ENCODE data around the gene VCAN.

VCAN gene

DNA sequence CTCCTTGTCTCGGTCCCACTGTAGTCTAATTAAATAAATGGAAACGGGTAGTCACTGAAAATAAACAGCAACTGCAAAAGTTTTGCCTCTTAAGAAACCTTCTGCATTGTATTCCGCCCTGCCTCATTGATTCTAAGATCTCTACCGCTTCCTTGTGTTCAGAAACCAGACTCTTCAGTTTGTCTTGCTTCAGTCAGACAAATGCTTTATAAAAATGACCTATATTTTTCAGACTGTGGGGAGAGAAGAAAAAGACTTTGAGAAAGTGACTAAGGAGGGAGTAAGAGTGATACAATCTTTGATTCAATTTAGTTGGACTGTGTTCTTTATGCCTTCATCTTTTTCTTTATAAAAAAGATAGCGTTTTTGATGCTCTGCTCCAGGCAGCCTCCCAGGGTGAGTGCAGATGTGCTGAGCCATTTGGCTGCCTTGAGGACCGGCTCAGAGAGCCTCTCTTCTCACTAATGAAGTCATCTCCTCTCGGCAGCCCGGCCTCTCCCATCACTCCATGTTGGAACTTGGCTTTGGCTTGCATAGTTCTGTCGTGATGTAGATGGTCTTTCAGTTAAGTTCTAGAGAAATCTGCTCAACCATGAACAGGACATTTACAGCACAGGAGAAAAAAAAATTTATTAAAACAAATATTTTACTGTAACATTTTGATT, 4.0 kb upstream of the VCAN start:
- ChIA-PET CTCF (interaction anchor here (0.6 to 1.0 kb wide), 2 partner anchors 36 to 1338 kb away, joined by 3 read pairs; no protein-coding TSS in a partner anchor), POLR2A (no interaction called here)
- TF ChIP-seq ZSCAN23 (tag by site-specific recombination; IDR thresholded peaks at IDR 0.05) (no peak), ZNF132 (tag by site-specific recombination; IDR thresholded peaks at IDR 0.05; ENCODE audit: borderline replicate concordance) (no peak), ZNF521 (tag by site-specific recombination; IDR thresholded peaks at IDR 0.05) (no peak)
- Histone ChIP-seq H3K36me3 (ENCODE audit: control insufficient read depth in 2 of 2, insufficient read depth in 1 of 2, low read length in 2 of 2) (no peaks in the 10 kb centered on the region), H3K4me3 (ENCODE audit: low read depth, low read length) (no peak overlapping the region), H3K27ac (ENCODE audit: extremely low read depth, low read depth, low read length) (no peak overlapping the region), H3K9me3 (ENCODE audit: control insufficient read depth, insufficient read depth, low read depth, low read length) (no peaks in the 10 kb centered on the region), H3K4me1 (ENCODE audit: control insufficient read depth, insufficient read depth, low read length) (0 out of 2 replicates have a peak, but pooled peaks cover 3% of the 10 kb centered on the region)

DNA sequence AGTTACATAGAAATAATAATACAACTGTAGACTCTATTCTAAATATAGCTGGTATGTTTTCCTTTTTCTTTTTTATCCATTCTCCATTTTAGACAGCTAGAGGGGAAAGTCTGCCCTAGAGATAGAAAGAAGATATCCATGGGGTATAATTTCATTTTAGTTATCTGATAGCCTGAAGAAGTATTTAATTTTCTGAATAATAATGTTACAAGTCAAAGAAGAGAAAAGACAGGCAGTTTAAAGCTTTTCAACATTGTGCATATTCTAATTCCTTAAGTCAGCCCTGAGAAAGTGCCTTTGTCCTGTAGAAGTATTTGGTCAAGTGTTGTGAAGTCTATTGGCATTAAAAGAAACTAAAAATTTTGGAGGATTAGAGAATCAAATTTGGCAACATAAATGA, 2.5 kb upstream of the VCAN start:
- Histone ChIP-seq H3K27ac (ENCODE audit: extremely low read depth, low read depth, low read length) (no peak overlapping the region), H3K9me3 (ENCODE audit: control insufficient read depth, insufficient read depth, low read depth, low read length) (no peaks in the 10 kb centered on the region), H3K4me1 (ENCODE audit: control insufficient read depth, insufficient read depth, low read length) (0 out of 2 replicates have a peak, but pooled peaks cover 3% of the 10 kb centered on the region), H3K4me3 (ENCODE audit: low read depth, low read length) (no peak overlapping the region), H3K36me3 (ENCODE audit: control insufficient read depth in 2 of 2, insufficient read depth in 1 of 2, low read length in 2 of 2) (no peaks in the 10 kb centered on the region)
- ChIA-PET CTCF (interaction anchor here (0.5 kb wide), 1 partner anchor 14 kb away, joined by 3 read pairs; no protein-coding TSS in a partner anchor), POLR2A (no interaction called here)
- TF ChIP-seq ZNF335 (tag by site-specific recombination; conservative IDR thresholded peaks at IDR 0.05) (no peak), PRDM6 (tag by site-specific recombination; IDR thresholded peaks at IDR 0.05) (no peak), ZNF518A (tag by site-specific recombination; conservative IDR thresholded peaks at IDR 0.05; ENCODE audit: low read depth) (no peak), ZBTB26 (tag by site-specific recombination; optimal IDR thresholded peaks at IDR 0.05) (no peak), ZNF664 (tag by site-specific recombination; IDR thresholded peaks at IDR 0.05) (no peak), ZNF548 (tag by site-specific recombination; IDR thresholded peaks at IDR 0.05) (no peak), OVOL3 (tag by site-specific recombination; IDR thresholded peaks at IDR 0.05) (no peak), ATF2 (tag by site-specific recombination; IDR thresholded peaks at IDR 0.05; ENCODE audit: low read depth) (no peak), ZNF488 (tag by site-specific recombination; IDR thresholded peaks at IDR 0.05) (no peak), YY2 (tag by site-specific recombination; IDR thresholded peaks at IDR 0.05) (no peak), ZFHX2 (tag by site-specific recombination; conservative IDR thresholded peaks at IDR 0.05) (no peak), ZNF19 (tag by site-specific recombination; IDR thresholded peaks at IDR 0.05; ENCODE audit: low read depth) (no peak), ZNF621 (tag by site-specific recombination; IDR thresholded peaks at IDR 0.05) (no peak), ZNF433 (tag by site-specific recombination; IDR thresholded peaks at IDR 0.05; ENCODE audit: low read depth) (no peak), HOXA7 (CRISPR knock-in tag; IDR thresholded peaks at IDR 0.05; ENCODE audit: borderline replicate concordance) (no peak), ZNF707 (tag by site-specific recombination; IDR thresholded peaks at IDR 0.05) (no peak)
- TF ChIP-seq, protein P1, sequence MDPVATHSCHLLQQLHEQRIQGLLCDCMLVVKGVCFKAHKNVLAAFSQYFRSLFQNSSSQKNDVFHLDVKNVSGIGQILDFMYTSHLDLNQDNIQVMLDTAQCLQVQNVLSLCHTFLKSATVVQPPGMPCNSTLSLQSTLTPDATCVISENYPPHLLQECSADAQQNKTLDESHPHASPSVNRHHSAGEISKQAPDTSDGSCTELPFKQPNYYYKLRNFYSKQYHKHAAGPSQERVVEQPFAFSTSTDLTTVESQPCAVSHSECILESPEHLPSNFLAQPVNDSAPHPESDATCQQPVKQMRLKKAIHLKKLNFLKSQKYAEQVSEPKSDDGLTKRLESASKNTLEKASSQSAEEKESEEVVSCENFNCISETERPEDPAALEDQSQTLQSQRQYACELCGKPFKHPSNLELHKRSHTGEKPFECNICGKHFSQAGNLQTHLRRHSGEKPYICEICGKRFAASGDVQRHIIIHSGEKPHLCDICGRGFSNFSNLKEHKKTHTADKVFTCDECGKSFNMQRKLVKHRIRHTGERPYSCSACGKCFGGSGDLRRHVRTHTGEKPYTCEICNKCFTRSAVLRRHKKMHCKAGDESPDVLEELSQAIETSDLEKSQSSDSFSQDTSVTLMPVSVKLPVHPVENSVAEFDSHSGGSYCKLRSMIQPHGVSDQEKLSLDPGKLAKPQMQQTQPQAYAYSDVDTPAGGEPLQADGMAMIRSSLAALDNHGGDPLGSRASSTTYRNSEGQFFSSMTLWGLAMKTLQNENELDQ (tag by site-specific recombination; IDR thresholded peaks at IDR 0.05; ENCODE audit: low read depth) = no peak

Data from HEK293 (cell line).